Eye (tissue), 1 donor: ENCODE results near the gene TARP.
"Not testable (repeated sequence)": the region's sequence is repeated elsewhere in the genome, so short reads cannot be mapped to it uniquely, and the experiment has no call there.

ENCODE experiments used
- DNase-seq: peaks from one replicate; pipeline ENCODE4 v3.0.0-alpha.2; 2015

TARP gene

DNA sequence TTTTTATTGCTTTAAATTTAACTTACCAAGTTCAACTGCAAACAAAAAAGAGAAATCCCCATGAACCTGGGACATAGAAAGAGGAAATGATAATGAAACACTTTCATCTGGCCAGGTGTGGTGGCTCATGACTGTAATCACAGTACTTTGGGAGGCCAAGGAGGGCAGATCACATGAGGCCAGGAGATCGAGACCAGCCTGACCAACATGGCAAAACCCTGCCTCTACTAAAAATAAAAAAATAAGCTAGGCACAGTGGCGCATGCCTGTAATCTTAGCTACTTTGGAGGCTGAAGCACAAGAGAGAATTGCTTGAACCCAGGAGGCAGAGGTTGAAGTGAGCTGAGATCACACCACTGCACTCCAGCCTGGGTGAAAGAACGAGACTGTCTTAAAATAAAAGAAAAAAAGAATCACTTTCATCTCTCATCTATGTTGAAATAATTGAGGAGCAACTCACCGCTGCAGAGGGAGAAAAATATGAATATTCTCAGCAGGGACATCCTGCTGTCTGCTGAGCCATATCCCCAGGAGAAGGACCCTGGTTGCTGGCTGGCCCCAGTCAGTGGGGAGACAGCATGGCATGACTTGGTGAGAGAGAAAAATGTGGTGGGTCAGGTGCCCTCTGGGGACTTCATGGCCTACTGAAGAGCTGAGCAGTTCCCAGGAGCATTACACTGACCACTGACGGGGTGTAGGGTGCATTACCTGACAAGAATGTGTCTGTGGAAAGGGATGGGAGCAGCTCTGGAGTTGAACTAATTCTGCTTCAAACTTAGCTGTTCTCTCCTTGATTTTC lies 22.8 kb upstream of the TARP start:
- no peak for DNase-seq

DNA sequence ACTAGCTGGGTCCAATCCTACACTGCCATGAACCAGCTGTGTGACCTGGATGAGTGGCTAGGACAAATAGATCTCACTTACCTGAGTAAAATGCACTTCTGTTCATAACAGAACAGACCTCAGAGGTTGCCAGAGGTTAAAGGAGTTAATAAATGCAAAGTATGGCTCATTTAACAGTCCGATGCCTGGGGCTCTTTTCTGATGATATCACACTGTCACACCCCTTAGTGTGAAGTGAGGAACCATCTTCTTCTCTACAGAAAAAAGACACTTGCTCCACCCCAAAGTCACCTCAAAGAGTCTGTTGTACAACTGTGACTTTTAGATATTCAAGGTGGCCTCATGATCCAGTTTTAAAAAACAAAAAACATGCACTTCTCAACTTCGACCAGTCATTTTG lies 21.5 kb upstream of the TARP start:
- DNase-seq, result no peak

DNA sequence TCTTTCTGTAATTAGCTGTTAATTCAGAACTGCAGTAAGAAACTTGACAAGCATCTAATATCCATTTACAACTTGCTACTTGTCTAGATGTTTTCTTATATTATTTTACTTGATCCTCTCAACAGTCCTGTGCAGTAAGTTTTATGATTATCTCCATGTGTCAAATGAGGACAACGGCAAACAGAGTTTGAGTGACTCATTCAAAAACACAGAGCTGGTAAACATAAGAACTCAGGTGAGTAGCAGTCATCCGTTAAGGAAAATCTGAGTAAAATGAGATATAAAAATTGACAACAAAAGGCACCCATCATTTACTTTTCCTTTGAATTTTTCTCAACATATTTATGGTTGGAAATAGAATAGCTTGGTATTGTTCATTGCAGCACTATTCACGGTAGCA lies 19.0 kb upstream of the TARP start:
- DNase-seq, result no peak

DNA sequence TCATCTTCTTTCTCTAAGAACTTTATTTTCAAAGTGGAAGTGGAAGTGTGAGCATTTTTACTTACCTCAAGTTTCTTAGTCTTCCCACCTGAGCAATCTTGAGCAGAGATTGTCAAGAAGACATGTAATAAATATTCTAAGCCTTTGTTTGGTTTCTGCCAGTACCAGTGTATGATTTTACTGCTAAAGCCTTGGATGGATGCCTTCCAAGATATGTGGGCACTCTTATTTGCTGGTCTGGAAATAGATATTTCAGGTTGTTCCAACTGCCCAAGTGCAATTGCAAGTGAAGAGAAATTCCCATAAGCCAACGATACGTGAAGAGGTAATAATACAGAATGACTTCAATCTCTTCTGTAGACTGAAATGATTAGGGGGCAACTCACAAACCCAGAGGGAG lies 18.2 kb upstream of the TARP start:
- DNase-seq, result no peak

DNA sequence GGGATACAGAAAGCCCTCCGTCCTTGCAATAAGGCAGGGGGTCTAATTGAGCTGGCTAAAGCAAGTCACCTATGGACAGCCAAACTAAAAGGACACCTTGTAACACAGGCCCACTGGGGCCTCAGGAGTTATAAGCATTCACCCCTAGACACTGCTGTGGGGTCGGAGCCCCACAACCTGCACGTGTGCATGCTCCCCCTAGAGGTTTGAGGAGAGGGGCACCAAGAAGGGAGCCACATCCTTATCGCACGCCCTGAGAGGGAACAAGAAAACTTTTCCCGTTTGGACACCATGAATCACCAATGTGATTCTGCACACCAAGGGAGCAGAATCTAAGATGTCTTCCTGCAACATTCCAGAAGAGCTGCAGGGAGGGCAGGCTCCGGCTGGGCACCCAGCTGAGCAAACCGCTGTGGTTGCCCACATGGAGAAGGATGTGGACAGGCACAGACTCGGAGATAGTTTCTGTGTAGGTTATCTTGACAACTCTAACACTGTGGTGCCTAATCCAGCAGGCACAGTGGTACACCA lies 17.7 kb upstream of the TARP start:
- no peak for DNase-seq

DNA sequence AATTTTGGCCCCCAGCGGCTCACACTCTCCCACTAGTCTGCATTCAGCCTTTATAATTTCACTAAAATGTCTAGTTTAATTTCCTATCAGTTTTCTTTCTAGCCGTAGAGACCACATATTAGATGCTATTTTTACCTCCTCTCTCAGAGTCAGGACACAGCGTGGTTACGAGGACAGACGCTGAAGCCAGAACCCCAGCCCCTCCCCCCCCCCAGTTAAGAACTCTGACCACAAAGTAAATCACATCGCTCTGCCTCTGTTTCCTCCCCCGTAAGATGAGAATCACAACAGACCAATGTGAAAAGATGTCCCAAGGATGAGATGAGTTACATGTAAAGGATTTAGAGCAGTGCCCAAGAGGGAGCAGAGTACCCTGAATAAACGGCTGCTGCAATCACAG lies 11.1 kb upstream of the TARP start:
- no peak for DNase-seq

DNA sequence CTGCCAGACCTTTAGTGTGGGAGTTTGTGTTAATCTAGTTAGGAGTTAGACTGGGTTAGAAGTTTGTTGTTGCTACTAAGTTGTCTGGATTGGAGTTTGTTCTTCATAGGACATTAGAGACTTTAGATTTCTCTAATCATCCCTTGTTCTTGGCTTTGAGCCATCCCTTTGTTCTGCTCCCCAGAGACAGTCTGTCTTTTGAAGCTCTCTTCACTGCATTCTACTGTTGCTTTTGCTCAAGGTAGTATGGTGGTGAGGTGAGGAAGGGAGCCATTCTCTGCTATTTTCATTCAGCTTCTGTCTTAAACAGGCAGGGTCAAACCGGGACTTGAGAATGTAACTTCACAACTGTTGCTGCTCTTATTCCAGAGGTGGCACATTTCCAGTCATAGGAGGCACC lies 10.4 kb upstream of the TARP start:
- no peak for DNase-seq

DNA sequence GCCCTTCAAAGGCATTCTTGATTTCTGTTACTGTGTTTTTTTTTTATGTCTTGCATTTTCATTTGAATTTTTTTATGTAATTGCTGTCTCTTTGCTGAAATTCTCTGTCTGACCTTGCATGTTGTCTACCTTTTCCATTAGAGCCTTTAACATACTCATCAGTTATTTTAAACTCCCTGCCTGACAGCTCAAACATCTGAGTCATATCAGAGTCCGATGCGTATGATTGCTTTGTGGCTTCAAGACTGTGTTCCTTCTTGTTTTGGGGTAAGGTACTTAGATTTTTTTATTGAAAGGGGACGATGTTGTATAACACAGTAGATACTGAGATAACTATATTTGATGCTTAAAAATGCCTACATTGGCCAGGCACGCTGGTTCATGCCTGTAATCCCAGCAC lies 9.7 kb upstream of the TARP start:
- DNase-seq, result no peak

DNA sequence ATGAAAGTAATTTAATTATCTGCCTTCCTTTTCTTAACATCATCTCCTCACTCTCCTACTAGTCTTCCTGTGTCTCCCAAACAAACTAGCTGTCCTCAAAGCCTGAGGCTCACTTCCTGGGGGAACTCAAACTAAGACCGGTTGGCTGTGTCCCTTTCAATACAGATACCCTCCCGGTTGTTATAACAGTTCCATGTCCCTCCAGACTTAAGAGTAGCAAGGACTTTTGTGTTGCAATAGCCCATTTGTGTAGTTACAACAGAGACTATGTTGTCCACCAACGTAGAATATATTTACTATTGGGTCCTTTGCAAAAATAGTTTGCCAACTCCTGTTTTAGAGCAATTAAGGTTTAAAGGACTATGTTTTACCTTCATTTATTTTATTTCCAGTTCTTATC lies 8.6 kb upstream of the TARP start:
- DNase-seq, result no peak

DNA sequence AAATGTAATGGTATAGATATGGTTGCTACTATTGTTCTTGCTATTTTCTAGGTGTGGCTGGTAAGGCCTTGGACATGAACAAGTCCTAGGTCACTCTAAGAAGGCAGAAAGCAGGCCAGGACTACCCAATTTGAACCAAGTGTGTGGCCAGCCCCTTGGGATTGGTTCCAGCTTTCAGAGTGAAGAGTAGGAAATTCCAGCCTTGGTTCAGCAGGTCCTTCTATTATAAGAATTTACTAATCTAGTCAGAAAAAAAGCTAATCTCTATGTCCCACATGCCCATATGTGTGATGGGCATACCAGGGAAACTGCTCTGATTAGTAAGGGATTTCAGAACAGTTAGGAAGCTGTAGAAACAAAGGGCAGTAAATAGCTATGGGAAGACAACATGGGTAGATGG lies 7.8 kb upstream of the TARP start:
- DNase-seq, result no peak

DNA sequence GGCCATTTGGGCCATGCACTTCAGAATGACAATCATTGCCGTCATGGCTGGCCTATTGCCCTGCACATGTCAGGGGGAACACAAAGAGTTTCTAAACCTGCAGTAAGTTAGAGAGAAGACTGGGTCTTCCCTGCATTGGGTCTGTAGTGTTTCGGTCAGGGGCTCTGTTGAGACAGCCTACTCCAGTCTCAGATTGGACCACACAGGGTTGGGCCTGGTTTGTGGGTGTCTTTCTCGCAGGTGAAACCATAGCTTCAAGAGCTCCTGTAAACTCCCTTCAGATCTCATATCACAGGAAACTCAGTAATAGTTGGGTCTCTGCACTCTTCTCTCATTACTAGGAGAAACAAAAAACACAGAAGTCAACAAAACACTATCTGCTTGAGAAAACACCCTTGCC lies 7.3 kb upstream of the TARP start:
- DNase-seq, result no peak

DNA sequence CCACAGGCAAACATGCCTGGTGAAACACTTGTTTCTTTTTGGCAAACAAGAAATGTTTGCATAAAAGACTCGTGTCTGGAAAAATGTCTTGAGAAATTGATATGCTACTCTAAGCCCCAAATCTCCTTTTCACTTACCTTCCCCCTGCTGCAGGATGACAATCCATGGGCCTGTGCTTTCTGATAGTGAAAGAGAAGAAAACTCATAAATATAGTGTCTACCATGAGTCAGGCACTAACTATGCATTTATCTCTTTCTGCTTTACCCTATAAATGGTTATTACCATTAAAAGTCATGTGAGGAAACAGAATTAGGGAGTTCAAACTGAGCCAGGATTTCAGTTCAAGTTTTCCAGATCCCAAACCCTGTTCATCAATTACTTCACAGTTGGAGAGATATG lies 6.6 kb upstream of the TARP start:
- DNase-seq, result no peak

DNA sequence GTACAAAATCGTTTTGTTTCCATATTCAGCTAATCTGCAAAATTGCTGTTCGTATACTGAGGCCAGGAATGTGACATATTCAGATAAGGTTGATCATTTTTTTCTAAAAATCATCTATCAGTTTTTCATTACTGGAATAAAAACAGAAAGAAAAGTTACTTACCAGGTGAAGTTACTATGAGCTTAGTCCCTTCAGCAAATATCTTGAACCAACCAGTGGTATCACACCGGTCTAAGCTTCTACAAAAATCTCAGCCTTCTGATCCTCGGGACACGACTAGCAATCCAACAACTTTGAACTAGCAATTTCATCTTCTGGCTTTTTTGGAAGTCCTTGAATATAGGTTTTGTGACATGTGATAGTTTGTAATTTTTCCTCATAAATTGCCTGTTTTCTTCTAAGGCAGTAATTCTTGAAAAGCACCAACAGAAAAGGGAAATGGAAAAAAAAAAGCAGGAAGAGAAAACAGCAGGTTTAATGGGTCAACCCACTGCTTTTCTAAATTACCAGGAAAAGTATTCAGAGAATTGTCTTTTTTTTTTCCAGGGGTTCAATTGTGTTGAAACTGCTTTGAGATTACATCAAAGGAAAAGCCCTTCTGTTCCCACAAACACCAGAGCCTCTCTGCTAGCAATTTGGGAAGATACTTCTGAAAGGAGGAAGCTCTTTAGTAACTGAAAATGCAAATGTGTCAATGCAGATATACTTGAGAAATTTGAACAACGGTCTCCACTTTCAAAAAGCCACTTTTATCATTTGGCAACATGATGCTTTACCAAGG lies 2.9 kb upstream of the TARP start:
- DNase-seq, result no peak

DNA sequence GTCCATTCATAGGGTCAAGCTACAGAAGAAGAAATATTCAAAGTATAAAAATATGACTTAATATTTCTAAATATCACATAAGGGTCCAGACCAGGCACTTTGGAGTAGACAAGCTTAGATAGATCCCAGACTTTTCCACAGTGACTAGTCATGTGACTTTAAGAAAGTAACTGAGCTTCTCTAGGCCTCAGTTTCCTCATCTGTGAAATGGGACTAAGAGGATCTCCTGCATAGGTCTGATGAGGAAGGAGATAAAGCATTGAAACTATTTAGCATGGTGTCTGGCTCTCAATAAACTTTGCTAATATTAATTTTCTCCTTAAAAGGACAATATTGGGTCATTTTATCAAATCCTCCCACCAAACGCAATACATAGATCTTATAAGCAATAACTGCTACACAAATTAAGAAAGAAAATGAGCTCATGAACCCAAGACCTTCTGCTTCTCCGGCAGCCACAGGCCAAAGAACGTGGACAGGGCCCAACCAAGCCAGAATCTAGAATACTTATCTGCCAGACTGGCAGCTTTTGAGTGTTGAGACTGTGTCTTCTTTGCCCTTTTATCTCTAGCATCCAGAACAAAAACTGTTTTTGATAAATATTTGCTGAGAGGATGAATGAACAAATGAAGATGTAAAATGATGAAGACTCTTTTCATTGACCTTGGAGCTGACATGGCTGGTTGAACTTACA lies 1.6 kb upstream of the TARP start:
- DNase-seq, result no peak

DNA sequence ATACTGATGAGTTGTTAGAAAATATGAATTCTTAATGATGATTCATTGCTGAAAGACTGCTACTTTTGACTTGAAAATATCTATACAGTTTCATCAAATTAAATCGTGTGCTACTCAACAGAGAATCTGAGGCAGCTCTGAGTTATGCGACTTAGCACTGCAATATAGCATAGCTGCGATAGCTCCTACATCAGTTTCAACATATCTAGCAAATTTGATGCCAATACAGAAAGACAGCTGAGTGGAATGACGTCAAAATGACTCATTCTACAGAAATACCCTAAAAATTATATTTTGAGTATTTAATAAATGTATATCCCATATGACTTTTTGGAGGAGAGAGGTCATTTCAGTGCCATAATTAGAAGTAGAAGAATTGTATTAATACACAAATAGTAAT lies 1.1 kb upstream of the TARP start:
- DNase-seq, result no peak

DNA sequence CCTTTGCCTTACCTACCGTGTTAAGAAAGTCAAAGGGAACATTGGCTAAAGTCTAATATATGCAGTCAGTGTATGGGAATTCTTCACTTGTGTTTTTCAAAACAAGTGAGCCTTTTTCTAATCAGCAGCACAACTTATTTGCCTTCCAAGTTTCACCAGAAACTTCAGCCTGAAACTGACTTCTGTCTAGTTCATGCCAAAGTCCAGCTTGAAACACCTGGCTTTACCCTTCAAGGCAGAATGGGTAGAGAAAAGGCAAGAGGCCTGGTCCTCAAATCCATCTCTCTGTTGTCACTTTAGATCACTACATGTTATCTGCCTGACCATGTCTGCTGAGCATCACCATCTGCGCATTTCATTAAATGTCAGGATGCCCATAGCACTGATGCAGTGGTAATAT lies 3.0 kb downstream of the TARP start:
- not testable (repeated sequence) for DNase-seq

DNA sequence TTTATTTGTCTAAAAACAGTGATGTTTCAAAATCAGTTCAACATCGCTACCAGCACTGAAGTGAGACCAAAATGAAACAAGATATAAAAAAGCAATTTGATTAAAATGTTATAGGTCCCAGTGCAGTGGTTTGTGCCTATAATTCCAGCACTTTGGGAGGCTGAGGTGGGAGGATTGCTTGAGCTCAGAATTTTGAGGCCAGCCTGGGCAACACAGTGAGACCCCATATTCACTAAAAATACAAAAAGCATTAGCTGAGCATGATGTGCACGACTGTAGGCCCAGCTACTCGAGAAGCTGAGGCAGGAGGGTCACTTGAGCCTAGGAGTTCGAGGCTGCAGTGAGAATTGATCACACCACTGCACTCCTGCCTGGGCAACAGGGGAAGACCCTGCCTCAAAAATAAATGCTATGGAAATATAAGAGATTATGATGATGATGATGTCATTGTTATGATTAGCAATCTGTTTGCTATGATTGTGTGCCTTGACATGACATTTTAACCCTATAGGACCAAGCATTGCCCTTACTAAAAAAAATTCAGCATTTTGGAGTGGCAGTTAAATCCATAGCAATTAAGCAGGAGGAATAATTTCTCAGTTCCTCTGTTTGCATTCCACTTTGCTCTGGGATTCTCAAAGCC lies 3.6 kb downstream of the TARP start:
- DNase-seq, result not testable (repeated sequence)

DNA sequence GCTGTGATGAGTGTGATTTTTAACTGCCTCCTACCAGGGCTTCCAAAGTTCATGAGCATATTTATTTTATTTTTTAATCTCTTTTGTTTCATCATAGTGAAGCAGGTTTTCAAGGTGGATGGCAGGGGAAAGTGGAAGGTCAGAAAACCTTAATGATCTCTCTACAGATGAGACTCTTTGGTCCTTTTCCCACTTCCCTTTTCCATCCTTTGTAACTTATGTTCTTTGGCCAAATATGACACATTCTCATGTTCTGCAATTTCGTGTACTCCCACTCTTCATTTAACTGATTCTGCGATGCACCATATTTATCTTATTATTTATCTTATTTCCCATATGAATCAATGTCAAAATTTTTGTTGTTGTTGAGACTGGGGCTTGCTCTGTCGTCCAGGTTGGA lies 7.5 kb downstream of the TARP start:
- DNase-seq, result not testable (repeated sequence)

DNA sequence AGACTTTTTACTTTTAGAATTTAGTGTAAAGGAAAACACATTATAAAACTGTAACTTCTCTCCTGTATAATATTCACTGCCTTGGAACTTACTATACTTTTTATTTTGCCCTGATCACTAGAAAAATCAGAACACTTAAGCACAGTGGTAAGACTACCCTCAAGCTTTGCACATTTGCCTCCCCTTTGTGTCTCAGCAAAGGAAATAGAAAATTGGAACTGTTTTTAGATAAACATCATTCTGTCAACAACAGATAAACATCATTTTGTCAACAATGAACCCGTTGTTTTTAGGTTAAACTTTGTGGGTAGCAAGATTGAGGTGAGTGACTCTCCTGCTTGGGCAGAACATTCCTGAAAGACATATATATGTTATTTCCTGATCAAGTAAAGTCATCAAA lies 8.8 kb downstream of the TARP start:
- DNase-seq, result not testable (repeated sequence)

DNA sequence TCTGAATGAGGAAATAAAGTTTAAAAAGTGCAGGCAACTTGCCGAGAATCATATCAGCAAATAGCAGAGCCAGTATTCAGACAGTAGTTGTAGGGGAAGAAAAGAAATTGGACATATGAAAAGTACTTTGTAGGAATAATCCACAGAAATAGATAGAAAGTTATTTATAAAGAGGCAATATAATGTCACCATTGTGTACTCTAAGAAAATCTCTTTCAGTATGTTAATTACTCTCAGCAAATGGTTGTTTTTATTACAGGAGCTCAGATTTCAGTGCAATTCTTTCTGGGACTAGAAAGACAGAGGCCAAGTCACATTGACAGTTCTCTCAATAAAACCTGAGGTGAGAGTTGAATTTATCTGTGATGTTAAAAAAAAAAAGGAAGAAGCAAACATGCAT lies 10.2 kb downstream of the TARP start:
- DNase-seq, result not testable (repeated sequence)

DNA sequence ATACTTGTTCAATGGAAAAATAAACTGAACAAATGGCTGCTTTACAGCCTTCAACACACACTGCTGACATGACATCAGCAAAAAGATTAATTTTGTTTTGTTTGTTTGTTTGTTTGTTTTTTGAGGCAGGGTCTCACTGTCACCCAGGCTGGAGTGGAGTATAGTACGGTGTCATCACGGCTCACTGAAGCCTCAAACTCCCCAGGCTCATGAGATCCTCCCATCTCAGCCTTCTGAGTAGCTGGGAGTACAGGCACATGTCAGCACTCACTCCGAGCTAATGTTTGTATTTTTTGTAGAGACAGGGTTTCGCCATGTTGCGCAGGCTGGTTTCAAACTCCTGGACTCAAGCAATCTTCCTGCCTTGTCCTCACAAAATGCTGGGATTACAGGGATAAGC lies 10.9 kb downstream of the TARP start:
- DNase-seq, result no peak

DNA sequence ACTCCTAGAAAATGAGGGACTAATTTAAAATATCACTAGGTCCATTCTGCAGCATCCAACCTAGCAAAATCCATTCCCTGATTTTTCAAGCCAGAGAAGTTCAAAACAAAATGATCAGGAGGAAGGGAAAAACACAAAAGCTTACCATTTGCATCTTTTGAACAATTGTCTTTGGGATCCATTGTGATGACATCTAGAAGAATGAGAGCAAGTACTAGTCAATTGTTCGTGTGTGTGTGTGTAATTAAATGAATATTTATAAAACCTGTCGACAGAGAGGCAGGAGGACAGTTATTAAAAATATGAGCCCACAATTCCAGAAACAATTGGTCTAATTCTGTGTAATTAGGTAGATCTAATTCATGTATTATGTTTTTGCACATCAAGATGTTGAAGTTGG lies 11.4 kb downstream of the TARP start:
- DNase-seq, result not testable (repeated sequence)

DNA sequence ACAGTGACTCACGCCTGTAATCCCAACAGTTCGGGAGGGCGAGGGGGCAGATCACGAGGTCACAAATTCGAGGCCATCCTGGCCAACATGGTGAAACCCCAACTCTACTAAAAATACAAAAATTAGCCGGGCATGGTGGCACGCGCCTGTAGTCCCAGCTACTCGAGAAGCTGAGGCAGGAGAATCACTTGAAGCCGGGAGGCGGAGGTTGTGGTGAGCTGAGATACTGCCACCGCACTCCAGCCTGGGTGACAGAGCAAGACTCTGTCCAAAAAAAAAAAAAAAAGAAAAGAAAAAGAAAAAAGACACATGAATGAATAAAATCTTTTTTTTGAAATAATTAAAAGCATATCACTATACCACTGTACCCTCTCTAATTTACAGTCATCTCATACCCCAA lies 11.8 kb downstream of the TARP start:
- DNase-seq, result not testable (repeated sequence)
